KOPT-K1 (cell line): ENCODE data around the gene HNRNPK.

Source experiments
- H3K27ac ChIP-seq: fragments of 200-600 bp; sonication (generic); 2 replicates; pipeline ENCODE4 v1.5.1; 2016; ENCODE audit warnings: antibody characterized with exemption, mild to moderate bottlenecking, low read depth, low read length; ENCODE audit not compliant: poor library complexity, severe bottlenecking
- H3K36me3 ChIP-seq: fragments of 200-600 bp; sonication (generic); 2 replicates; pipeline ENCODE4 v1.5.1; 2017; ENCODE audit warnings: antibody characterized with exemption, mild to moderate bottlenecking, low read length, moderate library complexity; ENCODE audit not compliant: insufficient read depth
- H3K9me3 ChIP-seq: fragments of 200-600 bp; sonication (generic); 2 replicates; pipeline ENCODE4 v1.5.1; 2017; ENCODE audit warnings: antibody characterized with exemption, low read length, mild to moderate bottlenecking; ENCODE audit not compliant: insufficient read depth, poor library complexity, severe bottlenecking

Gene HNRNPK

GRCh38 chr9:83979812-83980394 lies at the start of gene HNRNPK:
Gene HNRNPK (minus strand): TSS chr9:83980215. CDS start chr9:83978252, 1,963 bp downstream.
- H3K27ac ChIP-seq: peak within 1 kb of the TSS; percentile 99
- peaks cover 41% of the 10 kb centered on the region for H3K36me3 ChIP-seq
- no peaks in the 10 kb centered on the region for H3K9me3 ChIP-seq

DNA sequence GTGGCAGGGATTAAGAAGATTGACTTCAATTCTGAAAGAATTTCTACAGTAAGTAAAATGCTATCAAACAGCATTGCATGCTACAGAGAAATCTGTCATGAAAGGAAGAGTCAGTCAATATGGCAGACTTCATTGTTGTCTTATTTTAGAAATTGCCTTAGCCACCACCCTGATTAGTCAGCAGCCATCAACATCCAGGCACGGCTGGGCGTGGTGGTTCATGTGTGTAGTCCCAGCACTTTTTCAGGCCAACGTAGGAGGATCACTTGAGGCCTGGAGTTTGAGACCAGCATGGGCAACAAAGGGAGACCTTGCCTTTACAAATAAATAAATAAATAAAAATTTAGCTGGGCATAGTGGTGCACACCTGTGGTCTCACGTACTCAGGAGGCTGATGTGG lies 47.2 kb upstream of the HNRNPK start:
- H3K36me3 ChIP-seq: no peaks in the 10 kb centered on the region
- no peaks in the 10 kb centered on the region for H3K9me3 ChIP-seq
- no peak overlapping the region for H3K27ac ChIP-seq

GRCh38 chr9:84024041-84024575 lies 44.1 kb upstream of the HNRNPK start:
- Histone ChIP-seq H3K9me3 (no peaks in the 10 kb centered on the region), H3K36me3 (no peaks in the 10 kb centered on the region), H3K27ac (no peak overlapping the region)

GRCh38 chr9:84007662-84008061 lies 27.6 kb upstream of the HNRNPK start:
- Histone ChIP-seq H3K36me3 (peaks cover 27% of the 10 kb centered on the region), H3K9me3 (no peaks in the 10 kb centered on the region), H3K27ac (no peak overlapping the region)

GRCh38 chr9:84003246-84003645 lies 23.2 kb upstream of the HNRNPK start:
- H3K27ac ChIP-seq: no peak overlapping the region
- peaks cover 59% of the 10 kb centered on the region for H3K36me3 ChIP-seq
- no peaks in the 10 kb centered on the region for H3K9me3 ChIP-seq

- H3K9me3 ChIP-seq: no peaks in the 10 kb centered on the region
- peak overlapping the region; percentile 47 for H3K27ac ChIP-seq
- H3K36me3 ChIP-seq: peaks cover 59% of the 10 kb centered on the region
Measured at GRCh38 chr9:84002344-84002743, 22.3 kb upstream of the HNRNPK start.

GRCh38 chr9:84001621-84002020 lies 21.6 kb upstream of the HNRNPK start:
- Histone ChIP-seq H3K9me3 (no peaks in the 10 kb centered on the region), H3K36me3 (peaks cover 61% of the 10 kb centered on the region), H3K27ac (peak overlapping the region; percentile 23)

GRCh38 chr9:84000186-84000585 lies 20.2 kb upstream of the HNRNPK start:
- Histone ChIP-seq H3K9me3 (no peaks in the 10 kb centered on the region), H3K27ac (no peak overlapping the region), H3K36me3 (peaks cover 72% of the 10 kb centered on the region)

- Histone ChIP-seq H3K36me3 (peaks cover 71% of the 10 kb centered on the region), H3K9me3 (no peaks in the 10 kb centered on the region), H3K27ac (no peak overlapping the region)
Measured at GRCh38 chr9:83999141-83999918, 19.3 kb upstream of the HNRNPK start.

GRCh38 chr9:83996126-83996525 lies 16.1 kb upstream of the HNRNPK start:
- Histone ChIP-seq H3K27ac (no peak overlapping the region), H3K36me3 (peaks cover 64% of the 10 kb centered on the region), H3K9me3 (no peaks in the 10 kb centered on the region)

- Histone ChIP-seq H3K36me3 (peaks cover 77% of the 10 kb centered on the region), H3K9me3 (no peaks in the 10 kb centered on the region), H3K27ac (no peak overlapping the region)
Measured at GRCh38 chr9:83992901-83993300, 12.9 kb upstream of the HNRNPK start.

DNA sequence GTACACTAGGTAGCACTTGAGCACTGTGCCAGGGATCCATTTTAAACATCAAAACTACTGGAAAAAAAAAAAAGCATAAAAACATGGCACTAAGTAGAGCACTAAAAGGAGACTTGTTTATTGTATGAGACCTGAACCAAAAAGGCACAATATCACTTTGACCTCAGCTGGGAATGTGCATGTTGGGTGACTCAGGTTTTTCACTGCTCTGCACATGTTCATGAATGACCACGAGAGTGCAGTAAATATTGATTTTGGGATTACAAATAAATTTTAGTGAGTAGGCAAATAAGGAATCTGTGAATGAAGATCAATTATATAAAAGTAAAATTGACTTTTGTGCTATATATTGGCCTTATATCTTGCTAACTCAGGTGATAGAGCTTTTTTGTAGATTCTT lies 12.4 kb upstream of the HNRNPK start:
- no peaks in the 10 kb centered on the region for H3K9me3 ChIP-seq
- H3K27ac ChIP-seq: no peak overlapping the region
- peaks cover 81% of the 10 kb centered on the region for H3K36me3 ChIP-seq

GRCh38 chr9:83991355-83991754 lies 11.3 kb upstream of the HNRNPK start:
- Histone ChIP-seq H3K36me3 (peaks cover 84% of the 10 kb centered on the region), H3K9me3 (no peaks in the 10 kb centered on the region), H3K27ac (no peak overlapping the region)

GRCh38 chr9:83988411-83988810 lies 8.4 kb upstream of the HNRNPK start:
- Histone ChIP-seq H3K9me3 (no peaks in the 10 kb centered on the region), H3K36me3 (peaks cover 56% of the 10 kb centered on the region), H3K27ac (no peak overlapping the region)

GRCh38 chr9:83987402-83987791 lies 7.4 kb upstream of the HNRNPK start:
- Histone ChIP-seq H3K27ac (no peak overlapping the region), H3K9me3 (no peaks in the 10 kb centered on the region), H3K36me3 (peaks cover 49% of the 10 kb centered on the region)
